Activated T-cell treated with anti-CD3 and anti-CD28 coated beads for 1 hour (primary cell): ENCODE measurements around the gene MED15.
"Not testable (repeated sequence)": the region's sequence is repeated elsewhere in the genome, so short reads cannot be mapped to it uniquely, and the experiment has no call there.

Experiments
- DNase-seq: peaks from one replicate; pipeline ENCODE4 v3.0.0-alpha.2; 2020; ENCODE audit warnings: low read depth

Gene MED15

GRCh38 chr22:20531404-20532201 is 24.2 kb downstream of the MED15 start:
- no peak for DNase-seq

GRCh38 chr22:20532256-20532993 is 25.0 kb downstream of the MED15 start:
- DNase-seq = no peak

GRCh38 chr22:20533095-20533878 is 25.9 kb downstream of the MED15 start:
- DNase-seq = no peak

- DNase-seq = no peak
Measured at GRCh38 chr22:20533879-20534265, 26.5 kb downstream of the MED15 start.

- DNase-seq = no peak
Measured at GRCh38 chr22:20536590-20537324, 29.3 kb downstream of the MED15 start.

GRCh38 chr22:20537325-20537756 is 29.9 kb downstream of the MED15 start:
- no peak for DNase-seq

GRCh38 chr22:20537983-20538382 is 30.6 kb downstream of the MED15 start:
- no peak for DNase-seq

GRCh38 chr22:20538875-20539274 is 31.5 kb downstream of the MED15 start:
- not testable (repeated sequence) for DNase-seq

GRCh38 chr22:20542055-20542454 is 34.6 kb downstream of the MED15 start:
- no peak for DNase-seq

- DNase-seq = no peak
Measured at GRCh38 chr22:20542736-20543135, 35.3 kb downstream of the MED15 start.

GRCh38 chr22:20545318-20545634 is 37.9 kb downstream of the MED15 start:
- not testable (repeated sequence) for DNase-seq

- DNase-seq = no peak
Measured at GRCh38 chr22:20545681-20546521, 38.5 kb downstream of the MED15 start.

- no peak for DNase-seq
Measured at GRCh38 chr22:20546541-20546950, 39.1 kb downstream of the MED15 start.

- DNase-seq = no peak
Measured at GRCh38 chr22:20547029-20547428, 39.6 kb downstream of the MED15 start.

GRCh38 chr22:20548806-20549205 is 41.4 kb downstream of the MED15 start:
- no peak for DNase-seq

- peak; percentile 47 for DNase-seq
Measured at GRCh38 chr22:20549232-20549841, 41.9 kb downstream of the MED15 start.

- DNase-seq = no peak
Measured at GRCh38 chr22:20550057-20550817, 42.8 kb downstream of the MED15 start.

GRCh38 chr22:20550851-20551744 is 43.7 kb downstream of the MED15 start:
- peak; percentile 38 for DNase-seq
